SK-N-SH (cell line): ENCODE measurements around the gene DDX19B. TPM values are rescaled to one million over a fixed set of nuclear protein-coding genes. Genes with fewer than 3 reads are reported as not detected.

Experiments used
- CTCF ChIA-PET: fragments of 300-600, 350-600 bp; formaldehyde crosslinking; extraction: SDS; loops from one replicate; lab custom pipeline; 2021; lab: Yijun Ruan, JAX
- POLR2A ChIA-PET: fragments of 350-600 bp; sonication (Branson Sonifier 250); formaldehyde crosslinking; extraction: SDS; loops from one replicate; lab custom pipeline; 2020; ENCODE audit warnings: antibody characterized with exemption, inconsistent platforms; lab: Yijun Ruan, JAX
- DNase-seq: peaks from one replicate; pipeline ENCODE4 v3.0.0; 2012
- H2AFZ ChIP-seq: fragments of 200-600 bp; sonication (generic); 2 replicates; pipeline ENCODE4 v1.8.1; 2016; ENCODE audit warnings: antibody characterized with exemption, mild to moderate bottlenecking, low read depth
- H3F3A ChIP-seq: fragments of 200-600 bp; sonication (generic); replicated peaks from 2 replicates; pipeline ENCODE3; 2016; ENCODE audit warnings: antibody characterized with exemption, mild to moderate bottlenecking; ENCODE audit not compliant: insufficient read depth
- H3K27ac ChIP-seq, 2 experiments: fragments of 200-500 bp in 1 of 2; fragments of 200-600 bp in 1 of 2; sonication (Bioruptor generic) in 1 of 2; sonication (generic), shearing (Covaris generic) in 1 of 2; 2 replicates each; pipeline versions ENCODE4 v1.5.1 to v1.6.1; 2014 to 2016; ENCODE audit warnings: low read depth in 2 of 2, inconsistent platforms in 1 of 2, low read length in 1 of 2, mild to moderate bottlenecking in 1 of 2, mixed read lengths in 1 of 2
- H3K27me3 ChIP-seq: fragments of 200-600 bp; sonication (generic), shearing (Covaris generic); 2 replicates; pipeline ENCODE4 v1.6.1; 2016; ENCODE audit warnings: mixed run types; ENCODE audit not compliant: insufficient read depth
- H3K36me3 ChIP-seq, 2 experiments: fragments of 200-500 bp in 1 of 2; fragments of 200-600 bp in 1 of 2; sonication (Bioruptor generic) in 1 of 2; sonication (generic) in 1 of 2; replicated peaks in 1 of 2; 2 replicates each; pipeline versions ENCODE3 to v1.5.1; 2014 to 2016; ENCODE audit warnings: low read length in 1 of 2, mild to moderate bottlenecking in 1 of 2; ENCODE audit not compliant: insufficient read depth in 2 of 2, control insufficient read depth in 1 of 2
- H3K4me1 ChIP-seq, 2 experiments: fragments of 200-500 bp in 1 of 2; fragments of 200-600 bp in 1 of 2; sonication (Bioruptor generic) in 1 of 2; sonication (generic), shearing (Covaris generic) in 1 of 2; 2 replicates each; pipeline versions ENCODE4 v1.5.1 to v1.6.1; 2014 to 2016; ENCODE audit warnings: low read depth in 1 of 2, low read length in 1 of 2, mixed run types in 1 of 2; ENCODE audit not compliant: insufficient read depth in 2 of 2, control insufficient read depth in 1 of 2
- H3K4me2 ChIP-seq: fragments of 200-600 bp; sonication (generic), shearing (Covaris generic); 2 replicates; pipeline ENCODE4 v1.6.1; 2017; ENCODE audit warnings: mixed run types
- H3K4me3 ChIP-seq, 2 experiments: fragments of 200-500 bp in 1 of 2; fragments of 200-600 bp in 1 of 2; sonication (Bioruptor generic) in 1 of 2; sonication (generic), shearing (Covaris generic) in 1 of 2; 2 replicates each; pipeline versions ENCODE4 v1.5.1 to v1.8.1; 2014 to 2016; ENCODE audit warnings: low read depth in 2 of 2, inconsistent platforms in 1 of 2, low read length in 1 of 2, mild to moderate bottlenecking in 1 of 2, mixed read lengths in 1 of 2, moderate library complexity in 1 of 2
- H3K79me2 ChIP-seq: fragments of 200-600 bp; sonication (generic); 2 replicates; pipeline ENCODE4 v1.8.1; 2017; ENCODE audit warnings: mild to moderate bottlenecking; ENCODE audit not compliant: insufficient read depth
- H3K9ac ChIP-seq: fragments of 200-600 bp; sonication (generic); 2 replicates; pipeline ENCODE4 v1.6.1; 2017; ENCODE audit warnings: mixed run types
- H3K9me2 ChIP-seq: fragments of 200-600 bp; sonication (generic); 2 replicates; pipeline ENCODE4 v1.6.1; 2017; ENCODE audit warnings: mixed run types
- H3K9me3 ChIP-seq: fragments of 200-600 bp; sonication (generic); 2 replicates; pipeline ENCODE4 v1.6.1; 2017; ENCODE audit warnings: mixed run types, mild to moderate bottlenecking, moderate library complexity
- H4K20me1 ChIP-seq: fragments of 200-600 bp; sonication (generic); 2 replicates; pipeline ENCODE4 v1.6.1; 2017; ENCODE audit warnings: mild to moderate bottlenecking, mixed run types; ENCODE audit not compliant: insufficient read depth
- FOSL2 ChIP-seq: IDR thresholded peaks from 2 replicates; pipeline ENCODE4 v1.4.0; 2012; ENCODE audit warnings: low read depth, mild to moderate bottlenecking, moderate library complexity, borderline replicate concordance
- FOXM1 ChIP-seq: IDR thresholded peaks from 2 replicates; pipeline ENCODE4 v1.4.0; 2012; ENCODE audit warnings: low read depth, mild to moderate bottlenecking
- GATA2 ChIP-seq: sonication (generic); formaldehyde crosslinking; IDR thresholded peaks from 2 replicates; pipeline ENCODE4 v1.5.0; 2020; ENCODE audit warnings: mild to moderate bottlenecking, missing genetic modification reagents
- POLR2AphosphoS5 ChIP-seq: IDR thresholded peaks from 2 replicates; pipeline ENCODE4 v1.6.1; 2012; ENCODE audit warnings: low read depth, low read length
- RCOR1 ChIP-seq: fragments of 150-350 bp; IDR thresholded peaks from 2 replicates; pipeline ENCODE4 v1.6.1; 2017; ENCODE audit warnings: antibody characterized with exemption, low read length
- USF1 ChIP-seq: IDR thresholded peaks from 2 replicates; pipeline ENCODE4 v1.4.0; 2012; ENCODE audit warnings: low read depth, borderline replicate concordance
- WGBS: methylation state at CpG from one replicate; pipeline ENCODE4 v1.1.6; 2017; ENCODE audit warnings: low lambda C conversion rate; 5-methylcytosine and 5-hydroxymethylcytosine counted together
- polyA plus RNA-seq, 3 experiments: library from polyadenylated mRNA; depleted of rRNA; stranded (reverse); fragments of >200 nt; gene quantifications; 2 replicates each; pipeline ENCODE4 v1.2.3, GENCODE V29; 2012
- TF ChIP-seq, protein P1 (sequence below): fragments of 150-350 bp; IDR thresholded peaks from 2 replicates; pipeline ENCODE4 v1.6.1; 2017; ENCODE audit warnings: antibody characterized with exemption, low read length, low read depth, borderline replicate concordance

The DDX19B gene
- polyA plus RNA-seq, 1 of the 3 experiments (the other 2 are of a cell fraction): 43.6 TPM

DNA sequence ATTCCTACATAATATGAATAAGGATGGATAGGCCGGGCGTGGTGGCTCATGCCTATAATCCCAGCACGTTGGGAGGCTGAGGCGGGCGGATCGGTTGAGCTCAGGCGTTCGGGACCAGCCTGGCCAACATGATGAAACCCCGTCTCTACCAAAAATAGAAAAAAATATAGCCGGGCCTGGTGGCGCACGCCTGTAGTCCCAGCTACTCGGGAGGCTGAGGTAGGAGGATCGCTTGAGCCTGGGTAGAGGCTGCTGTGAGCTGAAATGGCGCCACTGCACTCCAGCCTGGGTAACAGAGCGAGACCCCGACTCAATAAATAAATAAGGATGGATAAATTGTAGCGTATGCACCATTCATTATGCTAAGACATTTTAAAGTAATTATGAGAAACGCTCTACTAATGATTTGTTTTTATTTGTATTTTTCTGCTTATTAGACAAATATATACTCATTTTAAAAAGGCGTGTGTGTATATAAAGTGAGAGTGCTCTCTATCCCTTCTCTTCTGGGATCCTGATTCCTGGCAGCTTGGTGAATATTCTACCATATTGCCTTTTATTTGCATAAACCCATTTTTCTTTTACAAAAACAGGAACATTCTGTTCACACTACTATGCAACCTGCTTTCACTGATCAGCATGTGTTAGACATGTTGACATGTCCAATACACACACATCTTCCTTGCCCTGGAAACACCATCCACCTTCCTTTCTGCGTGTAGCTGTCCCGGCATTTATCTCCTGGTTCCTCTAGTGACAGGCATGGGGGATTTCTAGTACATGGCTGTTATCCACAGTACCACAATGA is 74.1 kb downstream of the DDX19B start:
- Histone ChIP-seq H2AFZ (no peak overlapping the region), H3K27me3 (no peaks in the 10 kb centered on the region), H3K36me3 (peaks cover 21 to 58% of the 10 kb centered on the region in 2 experiments), H3K4me3 (no peak overlapping the region), H3K79me2 (peaks cover 9% of the 10 kb centered on the region; the same call in 1 of the 2 replicates), H3K4me1 (no peaks in the 10 kb centered on the region), H3K9ac (no peak overlapping the region), H3F3A (peaks cover 38% of the 10 kb centered on the region), H3K9me3 (no peaks in the 10 kb centered on the region), H3K27ac (no peak overlapping the region), H4K20me1 (no peaks in the 10 kb centered on the region), H3K9me2 (no peaks in the 10 kb centered on the region), H3K4me2 (no peak overlapping the region)
- DNase-seq: no peak
- CTCF ChIA-PET: interaction anchor here (1.2 to 1.7 kb wide), 4 partner anchors 12 to 281 kb away, joined by 3 to 6 read pairs (median 4); no protein-coding TSS in a partner anchor
- 96% methylated on average over 22 of the region's 22 CpGs for WGBS
- POLR2A ChIA-PET: interaction anchor here (1.0 kb wide), 1 partner anchor 81 kb away, joined by 3 read pairs; the partner anchor contains the start of gene FCSK
- TF ChIP-seq, protein P1, sequence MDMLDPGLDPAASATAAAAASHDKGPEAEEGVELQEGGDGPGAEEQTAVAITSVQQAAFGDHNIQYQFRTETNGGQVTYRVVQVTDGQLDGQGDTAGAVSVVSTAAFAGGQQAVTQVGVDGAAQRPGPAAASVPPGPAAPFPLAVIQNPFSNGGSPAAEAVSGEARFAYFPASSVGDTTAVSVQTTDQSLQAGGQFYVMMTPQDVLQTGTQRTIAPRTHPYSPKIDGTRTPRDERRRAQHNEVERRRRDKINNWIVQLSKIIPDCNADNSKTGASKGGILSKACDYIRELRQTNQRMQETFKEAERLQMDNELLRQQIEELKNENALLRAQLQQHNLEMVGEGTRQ: no peak
- no peak for TF ChIP-seq FOSL2
- no peak for TF ChIP-seq FOXM1
- TF ChIP-seq GATA2 (CRISPR knock-in tag): no peak
- TF ChIP-seq RCOR1: no peak

- CTCF ChIA-PET: interaction anchor here (1.7 kb wide), 1 partner anchor 96 kb away, joined by 5 read pairs; no protein-coding TSS in a partner anchor
- H3F3A ChIP-seq: peaks cover 45% of the 10 kb centered on the region
- H3K36me3 ChIP-seq: peaks cover 25 to 58% of the 10 kb centered on the region in 2 experiments
- no peaks in the 10 kb centered on the region for H4K20me1 ChIP-seq
- POLR2A ChIA-PET: no interaction called here
- DNase-seq: no peak
- H3K27me3 ChIP-seq: no peaks in the 10 kb centered on the region
- H3K4me1 ChIP-seq: peaks cover 0 to 3% of the 10 kb centered on the region in 2 experiments; a peak in 1 of 4 replicates
- peaks cover 17% of the 10 kb centered on the region for H3K79me2 ChIP-seq
- H3K27ac ChIP-seq: no peak overlapping the region
- no peak overlapping the region for H3K4me2 ChIP-seq
- TF ChIP-seq POLR2AphosphoS5: 0 out of 2 replicates have a peak, but pooled peaks have one; percentile 5
- TF ChIP-seq USF1: no peak
- no peak overlapping the region for H2AFZ ChIP-seq
- WGBS: 95% methylated on average over 8 of the region's 8 CpGs
- H3K9ac ChIP-seq: no peak overlapping the region
- no peak overlapping the region for H3K4me3 ChIP-seq
- no peaks in the 10 kb centered on the region for H3K9me3 ChIP-seq
- H3K9me2 ChIP-seq: no peaks in the 10 kb centered on the region
Observed at GRCh38 chr16:70374213-70374612, 75.2 kb downstream of the DDX19B start.
